Measurements from ENCODE around the gene ZNF197.

The ZNF197 gene

GRCh38 chr3:44674211-44674610, 49.4 kb downstream of the ZNF197 start:
- no peak for TF ChIP-seq LEF1 (IDR thresholded peaks at IDR 0.05; ENCODE audit: borderline replicate concordance)
- TF ChIP-seq ZNF384 (IDR thresholded peaks at IDR 0.05): no peak
- TF ChIP-seq FOXK2 (IDR thresholded peaks at IDR 0.05): no peak
- no peak for TF ChIP-seq ELF4 (IDR thresholded peaks at IDR 0.05)
- no peak for TF ChIP-seq TARDBP (IDR thresholded peaks at IDR 0.05)
- TF ChIP-seq NFRKB (IDR thresholded peaks at IDR 0.05): no peak
- no peak for TF ChIP-seq FOXA1 (IDR thresholded peaks at IDR 0.05)
- TF ChIP-seq ARNT (IDR thresholded peaks at IDR 0.05): no peak
- TF ChIP-seq HDGF (IDR thresholded peaks at IDR 0.05; ENCODE audit: borderline replicate concordance): no peak
- POLR2A ChIA-PET: no interaction called here
- CTCF ChIA-PET: no interaction called here
- DNase-seq (ENCODE audit: extremely low spot score): no peak

GRCh38 chr3:44678480-44679116, 53.8 kb downstream of the ZNF197 start:
- ChIA-PET POLR2A (no interaction called here), CTCF (no interaction called here)
- DNase-seq (ENCODE audit: extremely low spot score): no peak
- TF ChIP-seq TARDBP (IDR thresholded peaks at IDR 0.05): no peak
- TF ChIP-seq HDGF (IDR thresholded peaks at IDR 0.05; ENCODE audit: borderline replicate concordance): no peak
- TF ChIP-seq FOXM1 (IDR thresholded peaks at IDR 0.05; ENCODE audit: borderline replicate concordance): no peak
- TF ChIP-seq ELF4 (IDR thresholded peaks at IDR 0.05): no peak
- no peak for TF ChIP-seq LEF1 (IDR thresholded peaks at IDR 0.05; ENCODE audit: borderline replicate concordance)
- no peak for TF ChIP-seq FOXK2 (IDR thresholded peaks at IDR 0.05)
- no peak for TF ChIP-seq ARNT (IDR thresholded peaks at IDR 0.05)
- no peak for TF ChIP-seq BHLHE40 (IDR thresholded peaks at IDR 0.05; ENCODE audit: borderline replicate concordance)
- TF ChIP-seq FOXA1 (IDR thresholded peaks at IDR 0.05): no peak
- no peak for TF ChIP-seq NFRKB (IDR thresholded peaks at IDR 0.05)
- no peak for TF ChIP-seq CTBP1 (IDR thresholded peaks at IDR 0.05; ENCODE audit: borderline replicate concordance)

- TF ChIP-seq NFRKB (IDR thresholded peaks at IDR 0.05): no peak
- no peak for TF ChIP-seq LEF1 (IDR thresholded peaks at IDR 0.05; ENCODE audit: borderline replicate concordance)
- TF ChIP-seq L3MBTL2 (conservative IDR thresholded peaks at IDR 0.05): no peak
- TF ChIP-seq TARDBP (IDR thresholded peaks at IDR 0.05): no peak
- TF ChIP-seq ELF4 (IDR thresholded peaks at IDR 0.05): no peak
- no peak for TF ChIP-seq SUZ12 (IDR thresholded peaks at IDR 0.05)
- no peak for TF ChIP-seq BHLHE40 (IDR thresholded peaks at IDR 0.05; ENCODE audit: borderline replicate concordance)
- no peak for TF ChIP-seq HDGF (IDR thresholded peaks at IDR 0.05; ENCODE audit: borderline replicate concordance)
- no peak for TF ChIP-seq FOXM1 (IDR thresholded peaks at IDR 0.05; ENCODE audit: borderline replicate concordance)
- TF ChIP-seq ARNT (IDR thresholded peaks at IDR 0.05): no peak
- TF ChIP-seq SP1 (IDR thresholded peaks at IDR 0.05): no peak
- no peak for TF ChIP-seq PKNOX1 (IDR thresholded peaks at IDR 0.05)
- TF ChIP-seq CTBP1 (IDR thresholded peaks at IDR 0.05; ENCODE audit: borderline replicate concordance): no peak
- TF ChIP-seq FOXK2 (IDR thresholded peaks at IDR 0.05): no peak
- ChIA-PET POLR2A (no interaction called here), CTCF (no interaction called here)
- no peak for DNase-seq (ENCODE audit: extremely low spot score)
Observed at GRCh38 chr3:44680921-44681455, 56.2 kb downstream of the ZNF197 start.

- TF ChIP-seq LEF1 (IDR thresholded peaks at IDR 0.05; ENCODE audit: borderline replicate concordance): no peak
- no peak for TF ChIP-seq FOXA1 (IDR thresholded peaks at IDR 0.05)
- DNase-seq (ENCODE audit: extremely low spot score): no peak
- POLR2A ChIA-PET: no interaction called here
- CTCF ChIA-PET: no interaction called here
Observed at GRCh38 chr3:44682182-44682896, 57.5 kb downstream of the ZNF197 start.

- ChIA-PET CTCF (no interaction called here), POLR2A (no interaction called here)
- DNase-seq (ENCODE audit: extremely low spot score): no peak
- TF ChIP-seq SUZ12 (IDR thresholded peaks at IDR 0.05): no peak
- TF ChIP-seq LEF1 (IDR thresholded peaks at IDR 0.05; ENCODE audit: borderline replicate concordance): no peak
- TF ChIP-seq BHLHE40 (IDR thresholded peaks at IDR 0.05; ENCODE audit: borderline replicate concordance): no peak
- TF ChIP-seq NFRKB (IDR thresholded peaks at IDR 0.05): no peak
- no peak for TF ChIP-seq FOXM1 (IDR thresholded peaks at IDR 0.05; ENCODE audit: borderline replicate concordance)
- no peak for TF ChIP-seq ZNF384 (IDR thresholded peaks at IDR 0.05)
- no peak for TF ChIP-seq PKNOX1 (IDR thresholded peaks at IDR 0.05)
- TF ChIP-seq CTBP1 (IDR thresholded peaks at IDR 0.05; ENCODE audit: borderline replicate concordance): no peak
- TF ChIP-seq FOXA1 (IDR thresholded peaks at IDR 0.05): no peak
- TF ChIP-seq SP1 (IDR thresholded peaks at IDR 0.05): no peak
- no peak for TF ChIP-seq ELF4 (IDR thresholded peaks at IDR 0.05)
- TF ChIP-seq HDGF (IDR thresholded peaks at IDR 0.05; ENCODE audit: borderline replicate concordance): no peak
- TF ChIP-seq L3MBTL2 (conservative IDR thresholded peaks at IDR 0.05): no peak
- TF ChIP-seq FOXK2 (IDR thresholded peaks at IDR 0.05): no peak
- TF ChIP-seq ARNT (IDR thresholded peaks at IDR 0.05): no peak
- TF ChIP-seq TARDBP (IDR thresholded peaks at IDR 0.05): no peak
Observed at GRCh38 chr3:44685128-44685800, 60.4 kb downstream of the ZNF197 start.

- CTCF ChIA-PET: no interaction called here
- TF ChIP-seq L3MBTL2 (conservative IDR thresholded peaks at IDR 0.05) (no peak), ELF4 (IDR thresholded peaks at IDR 0.05) (no peak), FOXA1 (IDR thresholded peaks at IDR 0.05) (no peak)
- POLR2A ChIA-PET: no interaction called here
- DNase-seq (ENCODE audit: extremely low spot score): no peak
Observed at GRCh38 chr3:44687898-44688297, 63.1 kb downstream of the ZNF197 start.
